HG03457 (cell line): ENCODE measurements around the gene RPL35.

ENCODE experiments used
- ATAC-seq: cut with Tn5 transposase; IDR thresholded peaks from one replicate; pipeline ENCODE4 v1.9.1; 2021; ENCODE audit warnings: moderate number of reproducible peaks; ENCODE audit not compliant: unreplicated experiment

RPL35 gene

DNA sequence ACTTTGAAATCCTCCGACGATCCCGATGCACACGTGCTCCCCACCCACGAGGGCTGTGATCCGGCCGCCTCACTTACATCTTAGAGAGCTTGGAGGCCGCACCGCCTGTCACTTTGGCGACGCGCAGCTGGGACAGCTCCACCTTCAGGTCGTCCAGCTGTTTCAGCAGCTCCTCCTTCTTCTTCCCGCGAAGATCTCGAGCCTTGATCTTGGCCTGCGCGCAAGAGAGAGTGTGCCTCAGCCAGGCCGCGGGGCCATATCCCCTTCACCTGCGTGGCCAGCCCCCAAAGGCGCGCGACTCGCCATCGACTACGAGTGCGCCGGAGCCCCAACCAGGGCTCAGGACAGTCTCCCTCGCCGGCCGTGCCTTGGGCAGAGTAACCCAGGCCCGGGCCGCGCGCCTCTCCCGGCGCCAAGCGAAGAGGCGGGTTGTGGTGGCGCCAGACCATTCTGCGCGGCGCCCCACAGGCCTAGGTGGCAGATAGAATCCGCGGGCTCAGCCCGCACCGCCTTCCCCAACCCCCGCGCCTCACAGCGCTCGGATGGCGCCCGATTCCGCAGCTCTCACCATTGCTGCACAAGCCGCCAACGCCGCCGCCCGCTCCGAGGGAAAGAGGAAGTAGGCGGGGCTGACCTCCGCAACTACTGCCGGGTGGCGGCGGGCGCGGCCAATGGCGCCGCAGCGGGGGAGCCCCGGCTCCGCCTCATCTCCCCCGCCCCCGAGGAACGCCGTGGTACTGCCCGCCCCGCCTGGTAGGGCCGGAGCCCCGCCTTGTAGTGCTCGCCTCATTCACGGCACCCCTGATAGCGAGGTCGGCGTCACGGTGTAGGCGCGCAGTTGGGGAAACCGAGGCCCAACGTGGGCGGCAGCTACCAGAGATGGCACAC lies at the start of gene RPL35, which contains the start of gene ARPC5L:
Gene RPL35 (minus strand): TSS at position 616 of the 888 bp plus-strand sequence. CDS start 45 bp downstream, at position 571.
Gene ARPC5L (plus strand): TSS at position 789 of the 888 bp plus-strand sequence. CDS start 7,161 bp downstream, outside the sequence.
- ATAC-seq, result peak; percentile 69

DNA sequence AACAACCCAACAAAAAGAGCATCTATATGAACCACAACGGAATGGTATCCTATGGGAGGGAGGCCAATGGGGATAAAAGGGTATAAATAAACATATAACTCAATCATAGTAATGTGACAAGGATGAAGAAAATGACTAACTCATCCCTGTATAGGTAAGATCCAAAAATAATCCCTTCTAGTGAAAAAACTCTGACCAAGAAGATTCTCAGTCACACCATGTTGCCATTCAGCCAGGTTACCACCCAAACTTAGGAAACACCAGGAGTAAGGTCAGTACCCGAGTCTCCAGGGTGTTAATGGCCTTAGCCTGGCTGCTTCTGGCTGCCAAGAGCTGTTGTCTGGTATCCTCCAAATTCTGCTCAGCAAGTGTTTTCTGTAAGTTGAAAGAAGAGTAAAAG lies 46.3 kb upstream of the RPL35 start:
- ATAC-seq, result no peak

DNA sequence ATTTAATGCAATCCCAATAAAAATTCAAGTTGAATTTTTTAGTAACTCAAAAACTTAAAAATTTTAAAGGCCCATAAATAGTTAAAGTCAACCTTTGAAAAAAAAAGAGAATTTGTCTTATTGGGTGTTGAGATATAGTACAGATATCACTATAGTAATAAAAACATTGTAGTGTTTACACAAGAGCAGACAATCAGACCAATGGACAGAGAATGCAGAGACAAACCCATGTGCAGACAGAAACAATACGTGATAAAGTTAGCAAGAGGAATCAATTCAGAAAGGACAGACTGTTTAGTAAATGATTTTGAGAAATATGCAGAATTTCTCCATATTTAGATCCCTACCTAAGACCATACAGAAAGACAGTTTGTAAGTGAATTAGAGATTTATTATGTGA lies 45.2 kb upstream of the RPL35 start:
- ATAC-seq, result no peak

DNA sequence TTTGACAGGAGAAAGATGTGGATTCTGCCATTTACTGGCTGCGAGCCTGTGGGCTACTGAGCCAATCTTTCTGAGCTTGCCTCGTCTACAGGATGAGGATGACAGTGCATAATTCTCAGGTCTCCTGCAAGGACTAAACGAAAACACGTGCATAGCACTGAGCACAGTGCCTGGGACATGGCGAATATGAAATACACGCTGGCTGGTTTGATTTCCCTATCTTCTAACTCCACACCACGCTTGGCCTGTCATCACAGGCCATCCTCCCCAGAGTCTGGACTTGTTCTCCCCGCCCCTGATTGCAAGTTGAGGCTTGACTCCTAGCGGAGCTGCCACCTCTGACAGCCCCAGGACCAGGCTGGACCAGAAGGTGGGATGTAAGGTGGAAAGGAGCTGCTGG lies 38.1 kb upstream of the RPL35 start:
- no peak for ATAC-seq

DNA sequence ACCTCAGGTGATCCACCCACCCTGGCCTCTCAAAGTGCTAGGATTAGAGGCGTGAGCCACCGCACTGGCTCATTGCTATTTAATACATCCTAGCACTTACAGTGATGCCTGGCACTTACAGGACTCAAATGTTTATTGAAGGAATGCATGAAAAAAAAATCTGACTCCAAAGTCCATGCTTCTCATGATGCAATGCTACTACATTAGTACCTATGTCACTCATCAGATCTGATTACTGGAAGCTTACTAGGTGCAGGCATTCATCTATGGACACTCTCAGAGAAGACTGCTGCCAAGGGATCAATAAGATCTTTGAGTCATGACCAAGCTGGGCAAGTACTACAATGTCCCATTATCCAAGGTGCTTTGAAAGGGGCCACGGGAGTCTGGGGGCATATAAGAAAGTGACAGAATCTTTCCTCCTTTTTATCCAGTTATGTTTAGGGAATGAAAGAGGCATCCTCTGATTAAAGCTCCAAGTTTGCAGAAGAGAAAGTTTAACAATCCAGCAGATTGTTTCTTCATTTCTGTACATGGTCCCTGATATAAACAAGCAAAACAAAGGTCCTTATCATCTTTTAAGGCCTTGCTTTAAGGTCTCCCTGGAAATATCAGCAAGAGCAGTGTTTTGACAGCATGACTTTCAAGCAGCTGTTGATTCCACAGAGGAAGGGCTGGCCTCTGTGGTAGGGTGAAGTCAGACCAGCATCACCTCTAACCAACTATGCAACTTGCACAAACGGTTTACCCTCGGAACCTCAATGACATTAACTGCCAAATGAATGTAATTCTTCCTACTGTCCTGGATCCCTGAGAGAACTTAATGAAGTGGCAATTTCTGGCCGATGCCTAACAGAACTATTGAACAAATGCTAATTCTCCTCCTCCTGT lies 36.1 kb upstream of the RPL35 start:
- no peak for ATAC-seq

DNA sequence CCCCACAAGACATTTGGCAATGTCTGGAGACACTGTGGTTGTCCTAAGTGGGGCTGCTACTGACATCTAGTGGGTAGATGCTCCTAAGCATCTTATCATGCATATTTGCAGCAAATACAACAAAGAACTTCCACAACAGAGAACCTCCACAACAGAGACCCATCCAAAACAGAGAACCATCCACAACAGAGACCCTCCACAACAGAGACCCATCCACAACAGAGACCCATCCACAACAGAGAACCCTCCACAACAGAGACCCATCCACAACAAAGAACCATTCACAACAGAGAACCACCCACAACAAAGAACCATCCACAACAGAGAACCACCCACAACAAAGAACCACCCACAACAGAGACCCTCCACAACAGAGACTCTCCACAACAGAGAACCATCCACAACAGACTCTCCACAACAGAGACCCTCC lies 33.0 kb upstream of the RPL35 start:
- no peak for ATAC-seq

DNA sequence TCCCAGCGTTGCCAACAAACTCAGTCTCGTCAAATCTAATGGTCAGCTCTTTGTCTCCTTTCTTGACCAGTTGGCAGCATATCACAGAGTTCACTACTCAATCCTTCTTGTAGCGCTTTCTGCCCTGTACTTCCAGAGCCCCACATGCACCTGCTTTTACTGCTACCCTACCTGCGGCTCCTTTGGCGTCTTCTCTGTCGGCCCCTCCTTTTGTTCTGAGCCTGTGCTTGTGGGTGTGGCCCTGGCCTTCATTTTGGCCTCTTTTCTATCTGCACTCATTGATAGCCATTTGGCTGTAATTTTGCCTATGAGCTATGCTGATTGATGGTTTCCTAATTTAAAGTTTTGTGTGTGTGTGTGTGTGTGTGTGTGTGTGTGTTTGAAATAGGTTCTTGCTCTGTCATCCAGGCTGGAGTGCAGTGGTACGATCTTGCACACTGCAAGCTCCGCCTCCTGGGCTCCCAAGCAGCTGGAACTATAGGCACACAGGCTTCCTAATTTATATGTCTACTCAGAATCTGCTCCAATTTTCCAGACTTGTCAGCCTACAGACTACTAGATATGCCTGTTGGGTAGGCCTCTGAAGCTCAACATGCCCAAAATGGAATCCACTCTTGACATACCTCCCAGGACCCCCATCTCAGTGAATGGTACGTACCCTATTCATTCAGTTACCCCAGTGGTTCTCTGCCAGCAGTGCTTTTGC lies 32.4 kb upstream of the RPL35 start:
- ATAC-seq, result no peak

DNA sequence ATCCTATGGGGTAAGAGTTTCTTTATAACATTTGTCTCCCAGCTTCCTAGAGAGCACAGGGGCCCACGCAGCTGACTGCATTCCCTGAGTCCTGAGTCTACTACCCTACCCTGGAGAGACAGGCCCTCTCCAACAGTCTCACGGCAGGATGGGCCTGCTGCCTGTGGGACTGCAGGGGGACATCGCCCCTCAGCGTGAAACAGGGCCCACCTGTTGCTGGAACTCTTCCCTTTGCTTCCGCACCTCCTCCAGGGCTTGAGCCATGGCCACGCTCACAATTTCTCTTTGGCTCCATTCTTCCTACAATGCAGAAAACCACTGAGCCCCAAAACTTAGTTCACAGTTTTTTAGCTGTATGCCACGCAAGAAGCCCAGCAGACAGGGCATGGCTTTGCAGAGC lies 28.4 kb upstream of the RPL35 start:
- ATAC-seq, result no peak

DNA sequence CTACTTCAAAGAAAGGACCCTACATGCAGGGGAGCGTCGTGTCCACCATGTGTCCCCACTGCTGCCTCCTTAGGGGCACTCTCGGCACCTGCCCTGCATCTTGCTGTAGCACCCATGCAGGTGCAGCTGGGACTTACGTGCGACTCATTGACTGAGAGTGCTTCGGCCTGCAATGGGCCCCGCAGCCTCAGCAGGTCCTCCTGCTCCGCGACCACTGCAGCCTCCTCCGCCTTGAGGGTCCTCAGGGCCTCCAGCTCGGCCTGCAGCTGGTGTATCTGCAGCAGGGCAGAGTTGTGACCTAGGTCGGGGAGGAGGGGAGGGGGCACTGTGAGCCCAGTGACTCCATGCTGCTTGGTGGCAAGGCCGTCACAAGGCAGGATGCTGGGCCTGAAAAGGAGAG lies 27.2 kb upstream of the RPL35 start:
- ATAC-seq, result no peak

DNA sequence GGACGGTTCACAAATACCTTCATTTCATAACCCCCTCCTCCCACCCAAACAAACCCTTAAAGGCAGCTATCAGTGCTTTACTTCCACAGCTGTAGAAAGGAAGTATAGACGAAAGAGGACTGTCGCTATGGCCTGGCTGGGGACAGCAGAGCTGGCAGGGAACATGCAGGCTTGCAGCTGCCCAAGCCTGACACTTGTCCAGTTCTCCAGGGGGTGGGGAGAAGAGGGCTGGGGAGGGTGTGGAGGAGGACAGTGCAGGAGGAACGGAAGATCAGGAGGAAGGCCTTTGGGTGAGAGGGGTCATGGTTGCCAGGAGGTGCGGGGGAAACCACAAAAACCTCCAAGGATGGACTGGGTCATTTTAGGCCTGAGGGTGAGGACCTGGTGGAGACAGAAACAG lies 26.1 kb upstream of the RPL35 start:
- no peak for ATAC-seq

DNA sequence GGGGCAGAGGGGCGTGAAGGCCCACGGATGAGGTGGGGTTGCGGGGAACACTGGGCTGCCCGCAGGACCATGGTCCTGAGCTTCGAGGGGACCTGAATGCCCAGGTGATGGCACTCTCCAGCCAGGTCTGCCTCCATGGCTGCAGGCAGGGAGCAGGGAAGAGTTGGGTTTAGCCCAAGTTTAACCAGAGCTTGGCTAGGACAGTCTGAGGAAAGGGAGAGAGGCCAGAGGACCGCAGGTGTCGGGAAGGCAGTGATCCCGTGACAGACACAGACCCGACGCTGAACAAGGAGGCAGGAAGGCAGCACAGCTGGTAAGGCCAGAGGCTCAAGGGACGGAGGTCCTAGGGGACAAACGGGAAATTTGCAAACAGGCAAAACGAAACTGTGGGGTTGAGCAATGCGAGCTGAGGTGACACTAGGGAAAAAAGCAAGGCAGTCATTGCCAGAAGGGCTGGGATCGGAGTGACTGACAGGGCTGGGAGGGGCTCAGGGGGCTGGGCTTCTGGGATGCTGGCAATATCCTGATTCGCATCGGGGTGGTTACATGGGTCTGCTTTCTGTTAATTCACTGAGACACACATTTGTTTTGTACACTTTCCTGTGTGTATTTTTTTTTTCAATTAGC lies 25.2 kb upstream of the RPL35 start:
- ATAC-seq, result no peak

DNA sequence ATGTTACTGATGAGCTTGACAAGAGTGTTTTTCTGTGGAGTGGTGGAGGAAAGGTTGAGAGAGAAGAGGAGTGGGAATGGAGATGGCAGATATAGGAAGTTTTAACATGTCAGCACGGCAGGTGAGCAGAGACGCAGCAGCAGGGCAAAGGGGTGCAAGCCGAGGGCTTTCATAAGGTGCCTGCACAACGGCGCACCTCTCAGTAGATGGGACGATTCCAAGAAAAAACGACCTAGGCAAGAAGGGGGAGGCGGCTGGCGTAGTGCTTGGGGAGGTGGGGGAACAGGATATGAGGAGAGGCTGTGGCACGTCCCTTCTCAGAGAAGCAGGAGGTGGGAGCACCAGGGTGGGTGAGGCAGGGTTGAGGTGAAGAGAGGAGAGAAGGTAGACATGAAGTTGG lies 24.7 kb upstream of the RPL35 start:
- ATAC-seq, result no peak

DNA sequence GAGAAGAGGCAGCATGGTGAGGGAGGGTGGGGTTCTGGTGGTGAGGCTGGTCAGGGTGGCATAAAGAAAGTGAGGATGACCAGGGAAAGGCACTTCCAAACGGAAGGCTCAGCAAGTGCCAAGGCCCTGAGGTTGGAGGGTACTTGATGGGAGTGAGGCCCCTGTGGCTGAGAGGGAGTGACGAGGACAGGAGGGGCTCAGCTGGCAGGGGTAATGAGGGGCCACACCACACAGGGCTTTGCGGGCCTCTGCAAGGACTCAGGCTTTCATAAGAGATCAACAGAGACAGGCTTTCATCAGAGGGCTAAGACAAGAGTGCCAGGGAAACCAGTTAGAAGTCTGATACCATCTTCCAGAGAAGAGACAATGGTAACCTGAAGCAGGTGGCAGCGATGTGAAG lies 23.8 kb upstream of the RPL35 start:
- ATAC-seq, result no peak

DNA sequence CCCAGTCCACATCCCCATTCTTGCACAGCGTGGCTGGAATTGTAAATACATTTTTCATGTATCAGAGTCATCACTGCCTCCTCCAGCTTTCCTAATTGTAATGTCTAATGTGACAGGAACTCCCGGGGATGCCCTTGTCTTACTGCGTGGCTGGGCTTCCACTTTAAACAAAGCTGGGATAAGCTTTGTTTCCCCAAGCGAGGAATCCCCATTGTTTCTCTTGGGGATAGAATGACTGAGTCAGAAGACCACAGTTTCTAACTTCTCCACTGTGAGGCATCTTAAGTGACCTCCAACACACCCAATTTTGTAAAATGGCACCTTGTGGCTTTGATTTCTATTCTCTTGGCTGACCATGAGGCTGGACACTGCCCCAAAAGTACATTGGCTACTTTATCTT lies 22.6 kb upstream of the RPL35 start:
- no peak for ATAC-seq

DNA sequence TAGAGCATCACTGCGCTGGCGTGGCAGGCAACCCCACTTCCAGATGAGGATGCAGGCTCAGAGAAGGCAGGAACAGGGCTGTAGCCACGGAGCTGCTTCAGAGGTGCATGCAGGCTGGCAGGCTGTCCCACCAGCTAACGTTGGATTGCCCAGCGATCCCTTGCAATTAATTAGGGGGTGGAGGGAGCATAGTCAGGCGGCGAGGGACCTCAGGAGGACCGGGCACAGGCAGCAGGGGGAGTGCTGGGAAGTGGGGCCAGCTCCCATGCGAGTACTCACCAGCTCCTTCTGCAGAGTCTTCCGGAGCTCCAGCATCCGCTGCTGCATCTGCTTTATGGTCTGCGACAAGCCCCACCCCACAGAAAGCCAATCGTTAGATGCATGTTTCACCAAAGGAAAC lies 20.5 kb upstream of the RPL35 start:
- ATAC-seq, result no peak

DNA sequence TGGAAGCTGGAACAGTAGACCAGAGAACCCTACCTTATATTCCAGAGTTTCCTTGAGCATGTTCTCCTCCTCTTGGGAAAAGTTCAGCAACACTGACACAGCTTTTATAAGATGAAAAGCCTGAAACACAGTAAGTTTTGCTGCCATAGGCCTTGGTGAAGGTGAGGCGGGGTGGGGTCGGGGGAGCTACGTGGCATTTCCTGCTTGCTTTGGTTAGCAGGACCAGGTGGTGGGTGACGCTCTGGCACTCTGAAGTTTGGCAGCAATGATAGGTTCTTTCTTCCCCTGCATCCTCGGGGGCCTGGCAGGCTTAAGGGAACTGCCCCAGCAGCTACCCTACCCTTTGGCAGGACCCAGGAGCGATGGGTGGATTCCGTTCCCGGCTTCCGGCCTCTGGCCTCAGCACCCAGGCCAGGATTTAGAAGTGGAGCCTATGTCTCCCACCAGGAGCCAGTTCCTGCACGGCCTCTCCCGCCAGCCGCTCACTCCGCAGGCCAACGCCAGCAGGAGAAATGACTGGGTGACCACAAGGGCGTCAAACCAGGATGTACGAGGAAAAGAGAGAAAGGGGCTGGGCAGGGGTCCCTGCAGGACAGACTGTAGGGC lies 19.5 kb upstream of the RPL35 start:
- ATAC-seq, result no peak

DNA sequence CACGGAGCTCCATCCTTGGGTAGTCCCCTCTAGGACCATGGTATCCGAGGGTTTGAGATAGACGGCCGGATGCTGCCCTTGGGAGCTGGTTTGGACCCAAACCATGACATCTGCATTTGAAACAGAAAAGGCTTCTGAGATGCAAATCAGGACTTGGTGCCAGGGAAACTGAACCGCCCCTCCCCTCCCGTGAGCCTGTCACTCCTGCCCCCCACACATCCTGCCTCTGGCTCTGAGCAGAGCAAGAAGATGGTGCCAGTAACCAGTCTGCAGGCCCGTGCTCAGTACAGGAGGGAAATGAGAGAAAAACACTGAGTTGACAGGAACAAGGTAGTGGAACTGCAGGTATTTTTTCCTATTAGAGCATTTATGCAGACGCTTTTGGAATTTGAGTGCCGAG lies 18.7 kb upstream of the RPL35 start:
- ATAC-seq, result no peak

DNA sequence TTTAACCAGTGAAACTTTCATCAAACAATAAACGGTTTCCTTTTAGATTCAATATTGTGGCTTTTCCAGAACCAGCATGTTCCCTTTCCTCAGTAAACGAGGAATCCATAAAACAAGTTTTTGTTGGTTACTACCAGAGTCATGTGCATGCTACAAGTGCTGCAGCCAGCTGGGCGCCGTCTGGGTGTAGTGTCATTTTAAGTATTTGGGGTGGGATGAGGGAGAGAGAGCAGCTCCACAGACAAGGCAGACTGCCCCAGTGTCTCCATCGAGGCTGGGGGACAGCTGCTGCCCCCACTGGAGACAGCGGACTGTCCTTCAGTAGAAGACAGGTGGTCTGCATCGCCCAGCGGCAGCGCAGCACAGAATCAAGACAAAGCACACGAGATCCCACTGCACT lies 17.5 kb upstream of the RPL35 start:
- no peak for ATAC-seq

DNA sequence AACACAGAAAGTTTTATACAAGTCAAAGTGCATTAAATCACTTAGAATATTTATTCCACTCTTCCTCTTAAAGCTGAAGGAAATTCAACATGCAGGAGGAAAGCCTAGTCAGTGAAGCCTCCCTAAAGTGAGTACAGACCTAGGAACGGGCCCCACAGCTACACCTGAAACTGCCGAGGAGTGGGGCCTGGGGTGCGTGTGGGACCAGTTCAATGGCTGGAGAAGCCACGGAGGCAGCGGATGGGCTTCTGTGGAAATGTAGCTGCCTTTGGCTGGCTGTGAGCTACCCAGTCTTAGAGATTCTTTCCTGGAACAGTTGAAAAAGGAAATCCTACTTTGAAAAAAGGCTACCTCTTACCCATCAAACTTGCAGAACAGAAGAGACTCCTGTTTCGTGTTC lies 16.8 kb upstream of the RPL35 start:
- ATAC-seq, result no peak

DNA sequence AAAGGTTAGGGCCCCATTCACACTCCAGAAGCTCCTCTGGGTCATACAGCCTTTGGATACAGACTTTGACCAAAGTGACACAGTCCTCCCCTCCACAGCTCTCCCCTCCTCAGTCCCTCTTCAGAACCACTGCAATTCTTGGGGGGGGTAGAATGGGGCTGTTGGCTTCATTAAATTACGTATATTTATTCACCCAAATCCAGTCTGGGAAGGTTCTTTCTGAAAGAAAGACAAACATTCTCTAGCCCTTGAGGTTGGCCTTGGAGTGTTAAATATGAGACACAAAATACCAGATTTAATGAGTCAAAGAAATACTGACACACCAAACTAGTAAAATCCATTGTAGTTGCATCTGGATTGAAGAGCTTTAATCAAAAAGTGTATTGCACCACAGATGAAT lies 16.3 kb upstream of the RPL35 start:
- no peak for ATAC-seq
